GM18520 (cell line): ENCODE data around the gene DGCR2.
"Not testable (repeated sequence)": the region's sequence is repeated elsewhere in the genome, so short reads cannot be mapped to it uniquely, and the experiment has no call there.

Source experiments
- ATAC-seq: cut with Tn5 transposase; IDR thresholded peaks from one replicate; pipeline ENCODE4 v1.9.1; 2021; ENCODE audit not compliant: unreplicated experiment

DGCR2 gene

DNA sequence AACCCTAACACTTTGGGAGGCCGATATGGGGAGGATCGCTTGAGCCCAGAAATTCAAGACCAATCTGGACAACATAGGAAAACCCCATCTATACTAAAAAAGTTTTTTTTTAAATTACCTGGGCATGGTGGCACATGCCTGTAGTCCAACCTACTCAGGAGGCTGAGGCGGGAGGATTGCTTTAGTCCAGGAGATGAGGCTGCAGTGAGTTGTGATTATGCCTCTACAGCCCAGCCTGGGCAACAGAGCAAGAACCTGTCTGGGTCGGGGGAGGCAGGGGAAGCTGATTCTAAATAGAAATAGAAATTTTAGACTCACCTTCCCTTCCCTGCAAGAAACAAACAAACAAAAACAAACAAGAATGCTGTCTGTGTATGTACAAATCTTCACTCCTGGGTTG, 133.3 kb downstream of the DGCR2 start:
- ATAC-seq, result no peak

DNA sequence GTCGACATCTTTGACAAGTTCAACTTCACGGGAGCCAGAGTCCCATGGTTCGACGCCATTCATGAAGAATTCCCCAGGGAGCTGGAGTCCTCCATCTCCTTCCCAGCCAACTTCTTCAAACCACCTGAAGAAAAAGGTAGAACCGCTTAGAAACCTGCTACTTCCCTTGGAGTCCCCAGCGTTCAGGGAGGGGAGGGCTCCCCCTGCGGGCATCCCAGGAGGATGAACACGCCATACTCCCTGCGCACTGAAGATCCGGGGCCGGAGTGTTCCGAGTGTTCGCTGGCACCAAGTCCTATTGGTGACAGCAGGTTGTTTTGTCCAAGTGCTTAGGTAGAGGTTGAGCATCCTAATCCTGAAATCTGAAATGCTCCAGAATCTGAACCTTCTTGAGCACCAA, 134.4 kb downstream of the DGCR2 start:
- no peak for ATAC-seq

DNA sequence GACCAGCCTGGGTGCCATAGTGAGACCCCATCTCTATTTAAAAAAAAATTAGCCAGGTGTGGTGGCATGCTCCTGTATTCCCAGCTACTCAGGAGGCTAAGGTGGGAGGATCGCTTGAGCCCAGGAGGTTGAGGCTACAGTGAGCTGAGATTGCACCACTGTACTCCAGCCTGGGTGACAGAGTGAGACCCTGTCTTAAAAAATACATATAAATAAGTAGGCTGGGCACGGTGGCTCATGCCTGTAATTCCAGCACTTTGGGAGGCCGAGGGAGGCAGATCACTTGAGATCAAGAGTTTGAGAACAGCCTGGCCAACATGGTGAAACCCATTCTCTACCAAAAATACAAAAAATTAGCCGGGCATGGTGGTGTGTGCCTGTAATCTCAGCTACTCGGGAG, 135.1 kb downstream of the DGCR2 start:
- not testable (repeated sequence) for ATAC-seq
